ENCODE data around the gene SYCE3. TPM values are rescaled to one million over a fixed set of nuclear protein-coding genes. Genes with fewer than 3 reads are reported as not detected.
A peak's percentile ranks its signal among the peaks of the same experiment; 100 is the strongest.
"Not testable (repeated sequence)": the region's sequence is repeated elsewhere in the genome, so short reads cannot be mapped to it uniquely, and the experiment has no call there.

SYCE3 gene
- total RNA-seq, 1 donor from 2014 or later, result 0.71 TPM

- no peak for DNase-seq (ENCODE audit: low read depth)
- Histone ChIP-seq H3K4me3 (ENCODE audit: low read depth, low read length) (no peak overlapping the region), H3K27me3 (ENCODE audit: control insufficient read depth, insufficient read depth, low read length) (peaks cover 44% of the 10 kb centered on the region), H3K36me3 (ENCODE audit: control insufficient read depth, insufficient read depth, low read length) (no peaks in the 10 kb centered on the region)
- peak; percentile 71 for TF ChIP-seq CTCF (IDR thresholded peaks at IDR 0.05; ENCODE audit: insufficient read depth, low read length, poor library complexity, severe bottlenecking)
Measured at GRCh38 chr22:50544078-50544745, 18.5 kb downstream of the SYCE3 start.

GRCh38 chr22:50542416-50542927 lies 20.2 kb downstream of the SYCE3 start:
- H3K27me3 ChIP-seq (ENCODE audit: control insufficient read depth, insufficient read depth, low read length), result peaks cover 28% of the 10 kb centered on the region
- no peaks in the 10 kb centered on the region for H3K36me3 ChIP-seq (ENCODE audit: control insufficient read depth, insufficient read depth, low read length)
- no peak overlapping the region for H3K4me3 ChIP-seq (ENCODE audit: low read depth, low read length)
- no peak for DNase-seq (ENCODE audit: low read depth)
- no peak for TF ChIP-seq CTCF (IDR thresholded peaks at IDR 0.05; ENCODE audit: insufficient read depth, low read length, poor library complexity, severe bottlenecking)

GRCh38 chr22:50541667-50542026 lies 21.1 kb downstream of the SYCE3 start:
- H3K36me3 ChIP-seq (ENCODE audit: control insufficient read depth, insufficient read depth, low read length); DNase-seq (ENCODE audit: low read depth); H3K4me3 ChIP-seq (ENCODE audit: low read depth, low read length): not testable (repeated sequence)
- H3K27me3 ChIP-seq (ENCODE audit: control insufficient read depth, insufficient read depth, low read length), result peaks cover 21% of the 10 kb centered on the region

GRCh38 chr22:50540381-50540780 lies 22.3 kb downstream of the SYCE3 start:
- Histone ChIP-seq H3K27me3 (ENCODE audit: control insufficient read depth, insufficient read depth, low read length) (peaks cover 8% of the 10 kb centered on the region), H3K36me3 (ENCODE audit: control insufficient read depth, insufficient read depth, low read length) (no peaks in the 10 kb centered on the region), H3K4me3 (ENCODE audit: low read depth, low read length) (no peak overlapping the region)
- DNase-seq (ENCODE audit: low read depth), result no peak
- TF ChIP-seq CTCF (IDR thresholded peaks at IDR 0.05; ENCODE audit: insufficient read depth, low read length, poor library complexity, severe bottlenecking), result no peak

GRCh38 chr22:50537765-50538164 lies 25.0 kb downstream of the SYCE3 start:
- TF ChIP-seq CTCF (IDR thresholded peaks at IDR 0.05; ENCODE audit: insufficient read depth, low read length, poor library complexity, severe bottlenecking), result no peak
- no peak overlapping the region for H3K4me3 ChIP-seq (ENCODE audit: low read depth, low read length)
- no peaks in the 10 kb centered on the region for H3K36me3 ChIP-seq (ENCODE audit: control insufficient read depth, insufficient read depth, low read length)
- no peak for DNase-seq (ENCODE audit: low read depth)
- no peaks in the 10 kb centered on the region for H3K27me3 ChIP-seq (ENCODE audit: control insufficient read depth, insufficient read depth, low read length)

- no peak for TF ChIP-seq CTCF (IDR thresholded peaks at IDR 0.05; ENCODE audit: insufficient read depth, low read length, poor library complexity, severe bottlenecking)
- no peak overlapping the region for H3K4me3 ChIP-seq (ENCODE audit: low read depth, low read length)
- no peak for DNase-seq (ENCODE audit: low read depth)
- H3K27me3 ChIP-seq (ENCODE audit: control insufficient read depth, insufficient read depth, low read length), result peaks cover 6% of the 10 kb centered on the region
- no peaks in the 10 kb centered on the region for H3K36me3 ChIP-seq (ENCODE audit: control insufficient read depth, insufficient read depth, low read length)
Measured at GRCh38 chr22:50536226-50536625, 26.5 kb downstream of the SYCE3 start.
